GM21526 (cell line): ENCODE data around the gene DQX1.
"Not testable (repeated sequence)": the region's sequence is repeated elsewhere in the genome, so short reads cannot be mapped to it uniquely, and the experiment has no call there.

Experiments used
- ATAC-seq: cut with Tn5 transposase; IDR thresholded peaks from one replicate; pipeline ENCODE4 v1.9.1; 2021; ENCODE audit warnings: moderate library complexity; ENCODE audit not compliant: unreplicated experiment, low FRiP score

DQX1 gene

GRCh38 chr2:74498500-74499266 lies 27.3 kb downstream of the DQX1 start:
- no peak for ATAC-seq

GRCh38 chr2:74497777-74498499 lies 28.1 kb downstream of the DQX1 start:
- no peak for ATAC-seq

- no peak for ATAC-seq
These were observed 28.8 kb downstream of the DQX1 start for GRCh38 chr2:74496997-74497776.

GRCh38 chr2:74495440-74495839 lies 30.6 kb downstream of the DQX1 start:
- no peak for ATAC-seq

- no peak for ATAC-seq
These were observed 32.5 kb downstream of the DQX1 start for GRCh38 chr2:74493546-74493945.

GRCh38 chr2:74491648-74492544 lies 34.1 kb downstream of the DQX1 start:
- ATAC-seq, result no peak

- ATAC-seq, result no peak
These were observed 36.1 kb downstream of the DQX1 start for GRCh38 chr2:74489906-74490305.

GRCh38 chr2:74488643-74489481 lies 37.2 kb downstream of the DQX1 start:
- no peak for ATAC-seq

- ATAC-seq, result no peak
These were observed 39.9 kb downstream of the DQX1 start for GRCh38 chr2:74486141-74486540.

- ATAC-seq, result not testable (repeated sequence)
These were observed 42.3 kb downstream of the DQX1 start for GRCh38 chr2:74483675-74484164.

- peak; percentile 84 for ATAC-seq
These were observed 43.0 kb downstream of the DQX1 start, which contains the start of the genes CCDC142 and TTC31 for GRCh38 chr2:74482801-74483674. Gene CCDC142, minus strand, starts transcription at chr2:74482998. Its CDS starts 161 bp downstream, at chr2:74482837. Gene TTC31, plus strand, starts transcription at chr2:74483081. Its CDS starts 15 bp downstream, at chr2:74483096.

- peak; percentile 31 for ATAC-seq
These were observed 43.9 kb downstream of the DQX1 start for GRCh38 chr2:74481961-74482800.

- no peak for ATAC-seq
These were observed 44.6 kb downstream of the DQX1 start for GRCh38 chr2:74481431-74481830.

GRCh38 chr2:74474899-74475298 lies 51.1 kb downstream of the DQX1 start:
- ATAC-seq, result no peak

- ATAC-seq, result no peak
These were observed 51.5 kb downstream of the DQX1 start for GRCh38 chr2:74474481-74474880.

- no peak for ATAC-seq
These were observed 53.1 kb downstream of the DQX1 start for GRCh38 chr2:74472945-74473258.
